Measurements from ENCODE around the gene PLCH1. TPM values are rescaled to one million over a fixed set of nuclear protein-coding genes. Genes with fewer than 3 reads are reported as not detected.

Gene PLCH1
- total RNA-seq, 3 donors from 2014 or later = 4.2 to 13.2 (median 10.2) TPM

DNA sequence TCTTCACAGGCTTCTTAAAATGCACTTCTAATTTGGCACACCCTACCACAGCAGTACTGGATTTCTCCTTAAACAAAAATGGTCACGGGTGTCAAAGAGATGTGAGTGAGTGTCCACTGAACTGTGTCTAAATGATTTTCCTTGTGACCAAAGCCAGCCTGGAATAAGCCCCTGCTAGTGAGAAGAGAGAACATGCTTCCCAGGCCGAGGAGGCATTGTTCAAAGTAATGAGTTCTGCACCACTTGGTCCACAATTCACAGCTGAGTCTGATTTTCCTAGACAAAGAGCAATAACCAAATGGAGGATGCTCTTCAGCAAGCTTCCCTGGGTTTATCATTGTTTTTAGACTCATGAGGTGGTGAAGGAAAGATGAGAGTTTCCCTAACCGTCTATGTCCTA is 3.8 kb downstream of the PLCH1 start:
- intact Hi-C loops (cut with DNase I, micrococcal nuclease) = no loop called here
- no peak for ATAC-seq

DNA sequence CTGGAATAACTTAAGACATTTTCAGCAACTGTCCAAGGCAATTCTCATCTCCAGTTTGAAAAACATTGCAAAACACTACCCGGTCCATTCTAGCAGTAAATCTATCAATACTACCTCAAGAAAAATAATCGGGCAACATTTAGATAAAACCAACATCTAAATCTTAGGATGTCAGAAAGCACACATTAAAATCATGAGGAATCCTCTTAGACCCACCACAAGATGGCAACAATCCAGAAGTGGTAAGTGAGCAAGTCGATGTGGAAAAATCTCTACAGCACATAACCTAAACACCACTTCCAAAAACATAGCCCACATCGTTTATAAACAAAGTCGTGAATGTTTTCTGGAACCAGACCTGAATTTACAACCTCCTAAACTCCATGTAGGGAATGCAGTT is 5.7 kb downstream of the PLCH1 start:
- intact Hi-C loops (cut with DNase I, micrococcal nuclease) = no loop called here
- Histone ChIP-seq H3K36me3 (ENCODE audit: low read depth) (no peaks in the 10 kb centered on the region), H3K4me1 (ENCODE audit: low read depth) (peaks cover 15% of the 10 kb centered on the region), H3K4me3 (no peak overlapping the region), H3K9me3 (no peaks in the 10 kb centered on the region)
- DNase-seq = peak in 1 of 3 donors; percentile 9
- no peak for ATAC-seq
- TF ChIP-seq, protein P1, sequence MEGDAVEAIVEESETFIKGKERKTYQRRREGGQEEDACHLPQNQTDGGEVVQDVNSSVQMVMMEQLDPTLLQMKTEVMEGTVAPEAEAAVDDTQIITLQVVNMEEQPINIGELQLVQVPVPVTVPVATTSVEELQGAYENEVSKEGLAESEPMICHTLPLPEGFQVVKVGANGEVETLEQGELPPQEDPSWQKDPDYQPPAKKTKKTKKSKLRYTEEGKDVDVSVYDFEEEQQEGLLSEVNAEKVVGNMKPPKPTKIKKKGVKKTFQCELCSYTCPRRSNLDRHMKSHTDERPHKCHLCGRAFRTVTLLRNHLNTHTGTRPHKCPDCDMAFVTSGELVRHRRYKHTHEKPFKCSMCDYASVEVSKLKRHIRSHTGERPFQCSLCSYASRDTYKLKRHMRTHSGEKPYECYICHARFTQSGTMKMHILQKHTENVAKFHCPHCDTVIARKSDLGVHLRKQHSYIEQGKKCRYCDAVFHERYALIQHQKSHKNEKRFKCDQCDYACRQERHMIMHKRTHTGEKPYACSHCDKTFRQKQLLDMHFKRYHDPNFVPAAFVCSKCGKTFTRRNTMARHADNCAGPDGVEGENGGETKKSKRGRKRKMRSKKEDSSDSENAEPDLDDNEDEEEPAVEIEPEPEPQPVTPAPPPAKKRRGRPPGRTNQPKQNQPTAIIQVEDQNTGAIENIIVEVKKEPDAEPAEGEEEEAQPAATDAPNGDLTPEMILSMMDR (IDR thresholded peaks at IDR 0.05) = no peak

More for the DNA sequence above, 3.8 kb downstream of the PLCH1 start:
- no peaks in the 10 kb centered on the region for H3K36me3 ChIP-seq (ENCODE audit: low read depth)
- TF ChIP-seq, protein P1 (IDR thresholded peaks at IDR 0.05) = no peak
- no peaks in the 10 kb centered on the region for H3K9me3 ChIP-seq
- H3K4me1 ChIP-seq (ENCODE audit: low read depth) = peaks cover 15% of the 10 kb centered on the region
- no peak for DNase-seq
- H3K4me3 ChIP-seq = no peak overlapping the region

DNA sequence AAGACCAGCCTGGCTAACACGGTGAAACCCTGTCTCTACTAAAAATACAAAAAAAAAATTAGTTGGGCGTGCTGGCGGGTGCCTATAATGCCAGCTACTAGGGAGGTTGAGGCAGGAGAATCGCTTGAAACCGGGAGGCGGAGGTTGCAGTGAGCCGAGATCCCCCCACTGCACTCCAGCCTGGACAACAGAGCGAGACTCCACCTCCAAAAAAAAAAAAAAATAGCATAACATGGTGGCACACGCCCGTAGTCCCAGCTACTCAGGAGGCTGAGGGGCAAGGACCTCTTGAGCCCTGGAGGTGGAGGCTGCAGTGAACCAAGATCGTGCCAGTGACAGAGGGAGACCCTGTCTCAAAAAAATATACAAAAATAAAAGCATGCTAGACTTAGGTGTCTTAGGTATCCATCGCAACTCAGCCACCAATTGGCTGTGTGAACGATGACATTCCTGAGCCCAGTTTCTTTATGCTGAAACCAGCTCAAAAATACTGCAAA is 6.2 kb downstream of the PLCH1 start:
- Histone ChIP-seq H3K4me1 (ENCODE audit: low read depth) (peaks cover 14% of the 10 kb centered on the region), H3K4me3 (no peak overlapping the region), H3K36me3 (ENCODE audit: low read depth) (no peaks in the 10 kb centered on the region), H3K9me3 (no peaks in the 10 kb centered on the region)
- intact Hi-C loops (cut with DNase I, micrococcal nuclease) = no loop called here
- TF ChIP-seq, protein P1 (IDR thresholded peaks at IDR 0.05) = no peak
- ATAC-seq (no peak), DNase-seq (no peak)

DNA sequence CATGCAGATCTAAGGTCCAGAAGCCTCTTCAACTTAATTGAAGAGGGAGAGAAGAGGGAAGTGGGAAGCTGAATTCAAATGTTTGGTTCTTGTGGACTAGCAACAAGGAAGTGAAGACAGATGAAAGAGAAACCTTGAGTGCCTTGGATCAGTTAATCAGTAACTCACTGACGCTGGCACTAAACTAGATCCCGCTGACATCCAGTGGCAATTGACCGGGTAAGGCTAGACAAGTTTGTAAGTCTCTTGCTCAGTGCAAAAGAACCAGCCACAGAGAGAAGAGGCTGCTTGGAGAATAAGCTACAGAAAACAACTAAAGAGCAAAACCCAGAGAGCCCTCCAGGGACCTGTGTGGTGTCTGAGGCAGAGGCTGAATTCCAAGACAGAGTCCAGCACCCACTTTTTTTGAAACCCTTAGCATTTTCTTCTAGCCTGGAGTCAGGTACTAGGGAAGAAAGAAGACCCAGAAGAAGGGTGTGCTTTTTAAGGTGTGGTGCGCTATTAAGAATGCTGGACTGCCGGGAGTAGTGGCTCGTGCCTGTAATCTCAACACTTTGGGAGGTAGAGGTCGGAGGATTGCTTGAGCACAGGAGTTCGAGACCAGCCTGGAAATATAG is 6.9 kb downstream of the PLCH1 start:
- H3K4me3 ChIP-seq = no peak overlapping the region
- TF ChIP-seq, protein P1 (IDR thresholded peaks at IDR 0.05) = no peak
- DNase-seq = peak in 2 of 3 donors; percentile 40 to 86
- no peaks in the 10 kb centered on the region for H3K36me3 ChIP-seq (ENCODE audit: low read depth)
- no peaks in the 10 kb centered on the region for H3K9me3 ChIP-seq
- intact Hi-C loops (cut with DNase I, micrococcal nuclease) = no loop called here
- ATAC-seq = peak; percentile 98
- H3K4me1 ChIP-seq (ENCODE audit: low read depth) = peaks cover 9% of the 10 kb centered on the region

DNA sequence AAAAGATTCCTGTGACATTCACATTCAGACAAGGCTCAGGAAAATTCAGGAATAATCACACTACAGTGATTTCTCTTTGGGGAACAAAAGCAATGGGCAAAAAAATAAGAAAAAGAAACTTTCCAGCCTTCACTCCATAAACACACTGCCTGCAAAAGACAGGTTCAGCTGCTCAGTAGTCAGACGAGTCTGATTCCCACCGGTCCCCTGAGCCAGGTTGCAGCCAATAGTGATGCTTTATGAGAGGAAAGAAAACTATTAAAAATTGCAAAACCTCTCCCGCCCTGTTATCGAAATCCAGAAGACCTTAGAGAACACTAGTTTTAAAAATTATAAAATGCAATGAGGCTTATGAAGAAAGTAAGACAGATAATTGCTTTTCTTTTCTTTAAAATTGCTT is 8.5 kb downstream of the PLCH1 start:
- H3K36me3 ChIP-seq (ENCODE audit: low read depth) = no peaks in the 10 kb centered on the region
- TF ChIP-seq, protein P1 (IDR thresholded peaks at IDR 0.05) = no peak
- no peaks in the 10 kb centered on the region for H3K9me3 ChIP-seq
- no peak overlapping the region for H3K4me3 ChIP-seq
- intact Hi-C loops (cut with DNase I, micrococcal nuclease) = no loop called here
- peaks cover 9% of the 10 kb centered on the region for H3K4me1 ChIP-seq (ENCODE audit: low read depth)
- DNase-seq (no peak), ATAC-seq (no peak)

Data from mucosa of descending colon (tissue), 3 donors.